Cardiac fibroblast (primary cell): Measurements from ENCODE around the gene HHAT.
A peak's percentile ranks its signal among the peaks of the same experiment; 100 is the strongest.

ENCODE experiments used
- DNase-seq, 2 donors: peaks; one replicate each; pipeline versions ENCODE4 v3.0.0 to v3.0.0-alpha.2; 2010; ENCODE audit warnings: low read depth in 2 of 2
- H3K4me3 ChIP-seq, 2 donors: replicated peaks in 1 of 2; 1 replicate in 1 of 2; 2 replicates in 1 of 2; pipeline ENCODE4 v1.5.1; 2011; ENCODE audit warnings: low read depth in 2 of 2, low read length in 2 of 2, mild to moderate bottlenecking in 2 of 2, moderate library complexity in 1 of 2
- CTCF ChIP-seq: IDR thresholded peaks from one replicate; pipeline ENCODE4 v1.5.1; 2011; ENCODE audit warnings: low read depth, mild to moderate bottlenecking, low read length, inconsistent platforms

Gene HHAT

GRCh38 chr1:210336362-210336761 is 7.7 kb downstream of the HHAT start:
- no peak for TF ChIP-seq CTCF
- no peak for DNase-seq

GRCh38 chr1:210339500-210339899 is 10.8 kb downstream of the HHAT start:
- TF ChIP-seq CTCF, result no peak
- no peak overlapping the region for H3K4me3 ChIP-seq
- DNase-seq, result no peak

More at GRCh38 chr1:210336362-210336761, 7.7 kb downstream of the HHAT start:
- H3K4me3 ChIP-seq, result no peak overlapping the region

GRCh38 chr1:210340311-210340710 is 11.6 kb downstream of the HHAT start:
- no peak overlapping the region for H3K4me3 ChIP-seq
- no peak for TF ChIP-seq CTCF
- no peak for DNase-seq

GRCh38 chr1:210340841-210341240 is 12.1 kb downstream of the HHAT start:
- H3K4me3 ChIP-seq, result no peak overlapping the region
- no peak for TF ChIP-seq CTCF
- DNase-seq, result no peak

GRCh38 chr1:210342986-210343780 is 14.5 kb downstream of the HHAT start:
- peak overlapping the region; percentile 4 to 24 for H3K4me3 ChIP-seq
- peak in 1 of 2 donors; percentile 49 for DNase-seq
- TF ChIP-seq CTCF, result no peak

GRCh38 chr1:210344706-210345105 is 16.0 kb downstream of the HHAT start:
- TF ChIP-seq CTCF, result no peak
- no peak overlapping the region for H3K4me3 ChIP-seq
- DNase-seq, result peak in 1 of 2 donors; percentile 36
